ENCODE measurements around the gene ABHD14A.

- TF ChIP-seq, protein P1, sequence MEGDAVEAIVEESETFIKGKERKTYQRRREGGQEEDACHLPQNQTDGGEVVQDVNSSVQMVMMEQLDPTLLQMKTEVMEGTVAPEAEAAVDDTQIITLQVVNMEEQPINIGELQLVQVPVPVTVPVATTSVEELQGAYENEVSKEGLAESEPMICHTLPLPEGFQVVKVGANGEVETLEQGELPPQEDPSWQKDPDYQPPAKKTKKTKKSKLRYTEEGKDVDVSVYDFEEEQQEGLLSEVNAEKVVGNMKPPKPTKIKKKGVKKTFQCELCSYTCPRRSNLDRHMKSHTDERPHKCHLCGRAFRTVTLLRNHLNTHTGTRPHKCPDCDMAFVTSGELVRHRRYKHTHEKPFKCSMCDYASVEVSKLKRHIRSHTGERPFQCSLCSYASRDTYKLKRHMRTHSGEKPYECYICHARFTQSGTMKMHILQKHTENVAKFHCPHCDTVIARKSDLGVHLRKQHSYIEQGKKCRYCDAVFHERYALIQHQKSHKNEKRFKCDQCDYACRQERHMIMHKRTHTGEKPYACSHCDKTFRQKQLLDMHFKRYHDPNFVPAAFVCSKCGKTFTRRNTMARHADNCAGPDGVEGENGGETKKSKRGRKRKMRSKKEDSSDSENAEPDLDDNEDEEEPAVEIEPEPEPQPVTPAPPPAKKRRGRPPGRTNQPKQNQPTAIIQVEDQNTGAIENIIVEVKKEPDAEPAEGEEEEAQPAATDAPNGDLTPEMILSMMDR (IDR thresholded peaks at IDR 0.05) = no peak
- TF ChIP-seq EP300 (IDR thresholded peaks at IDR 0.05; ENCODE audit: low read depth) = no peak
- no peak for TF ChIP-seq POLR2A (IDR thresholded peaks at IDR 0.05)
- no peak for TF ChIP-seq POLR2AphosphoS5 (IDR thresholded peaks at IDR 0.05)
Measured at GRCh38 chr3:51968883-51969678, 5.8 kb upstream of the ABHD14A start.
